Activated CD8-positive, alpha-beta memory T cell treated with anti-CD3 and anti-CD28 coated beads for 4 hours (primary cell): Measurements from ENCODE around the gene ADD3.
A peak's percentile ranks its signal among the peaks of the same experiment; 100 is the strongest.

Experiments used
- DNase-seq, 2 donors: peaks; one replicate each; pipeline ENCODE4 v3.0.0-alpha.2; 2020; ENCODE audit warnings: low read depth in 2 of 2

The ADD3 gene

GRCh38 chr10:110005719-110006118 lies 2.1 kb upstream of the ADD3 start:
- no peak for DNase-seq

- DNase-seq: peak in 1 of 2 donors; percentile 19
Observed at GRCh38 chr10:110006358-110007160, 1.2 kb upstream of the ADD3 start.

DNA sequence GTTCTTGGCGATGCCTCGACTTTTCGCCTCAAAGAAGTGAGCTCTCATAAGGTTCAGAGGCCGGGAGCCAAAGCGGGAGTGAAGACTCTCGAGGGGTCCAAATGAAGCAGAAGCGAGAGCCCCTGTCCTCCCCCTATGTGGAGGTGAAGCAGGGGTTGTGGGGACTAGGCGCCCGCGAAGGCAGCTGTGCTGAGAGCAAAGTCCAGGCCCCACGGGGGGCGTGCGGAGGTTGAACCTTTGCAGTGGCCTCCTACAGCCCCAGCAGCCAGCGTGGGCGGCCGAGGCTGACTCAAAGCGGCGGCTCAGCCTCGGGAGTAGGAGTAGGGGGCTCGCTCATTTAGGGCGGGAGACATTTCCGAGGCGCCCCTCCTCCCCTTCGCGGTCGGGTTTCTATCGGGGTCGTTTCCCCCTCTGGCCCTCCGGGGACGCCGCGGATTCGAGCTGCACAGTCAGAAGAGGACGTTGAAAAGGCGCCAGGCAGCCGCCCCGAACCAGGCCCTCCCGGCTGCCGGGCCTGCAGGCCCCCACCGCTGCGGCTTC lies 553 bp upstream of the ADD3 start:
- DNase-seq: peak; percentile 33 to 41

GRCh38 chr10:110008518-110009339 lies 945 bp downstream of the ADD3 start:
- peak; percentile 3 to 18 for DNase-seq

- DNase-seq: peak; percentile 16 to 37
Observed at GRCh38 chr10:110009736-110010475, 2.1 kb downstream of the ADD3 start.

- no peak for DNase-seq
Observed at GRCh38 chr10:110010486-110011378, 2.9 kb downstream of the ADD3 start.

GRCh38 chr10:110011681-110012080 lies 3.9 kb downstream of the ADD3 start:
- DNase-seq: no peak

DNA sequence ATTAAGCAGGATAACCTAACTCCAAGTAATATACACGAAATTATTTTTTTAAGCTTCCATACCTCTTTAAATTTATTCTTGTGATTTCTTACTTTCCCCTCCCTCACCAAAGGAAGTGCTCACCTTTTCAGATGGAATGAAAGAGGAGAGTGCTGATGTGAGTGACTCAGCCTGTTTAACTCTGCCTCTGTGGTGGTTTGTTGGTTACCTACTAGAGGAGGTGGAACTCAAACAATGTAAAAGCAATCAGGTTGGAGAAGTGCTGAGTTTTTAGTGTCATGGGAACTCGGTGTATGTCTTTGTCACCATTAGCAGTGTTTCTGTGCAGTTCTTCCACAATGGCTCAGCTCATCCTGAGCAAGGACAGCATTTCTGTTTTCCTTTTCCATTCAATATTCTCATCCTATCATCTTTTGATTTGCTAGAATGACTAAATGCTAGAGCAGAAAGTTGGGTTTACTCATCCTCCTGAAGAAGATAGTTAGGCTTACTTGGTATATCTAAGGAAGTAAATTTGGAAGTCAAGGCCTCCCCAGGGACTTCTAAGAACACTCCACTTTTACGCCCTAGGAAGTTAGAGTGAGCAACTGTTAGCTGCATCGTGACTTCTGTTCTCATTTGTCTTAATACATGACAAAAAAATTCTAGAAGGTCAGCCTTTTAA lies 6.0 kb downstream of the ADD3 start:
- peak in 1 of 2 donors; percentile 7 for DNase-seq

DNA sequence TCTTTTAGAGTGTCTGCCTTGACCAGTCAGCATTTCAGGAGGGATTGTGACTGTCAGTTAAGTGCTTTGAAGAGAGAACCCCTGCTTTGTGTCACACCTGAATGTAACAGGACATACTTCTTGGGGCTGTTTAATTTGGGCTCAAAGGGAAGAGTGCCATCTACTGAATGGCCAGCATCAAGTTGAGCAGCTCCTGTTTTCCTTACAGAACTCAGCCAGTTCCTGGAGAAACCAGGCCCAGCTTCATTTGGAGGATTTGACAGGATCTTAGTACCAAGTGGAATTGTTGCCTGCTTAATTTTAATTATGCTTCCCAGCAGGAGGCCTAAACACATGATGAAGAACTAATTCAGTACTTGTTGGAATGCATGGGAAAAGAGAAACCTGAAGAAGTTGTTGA lies 8.3 kb downstream of the ADD3 start:
- no peak for DNase-seq

DNA sequence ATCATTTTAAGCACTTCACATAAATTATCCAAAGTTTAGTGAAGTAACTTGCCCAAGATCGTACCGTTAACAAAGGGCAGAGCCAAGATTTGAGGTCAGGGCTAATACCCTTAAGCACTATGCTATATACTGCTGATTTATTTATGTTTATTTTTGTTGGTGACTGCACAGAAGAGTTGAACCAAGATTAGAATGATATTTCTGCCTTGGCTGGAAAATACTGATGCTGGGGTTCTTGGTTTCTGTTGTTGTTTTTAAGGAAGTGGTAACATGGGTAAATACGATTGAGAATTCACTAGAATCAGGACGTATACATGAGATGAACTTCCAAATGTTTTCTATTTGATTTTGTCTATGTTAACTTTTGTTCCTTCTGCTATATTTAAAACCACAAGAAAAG lies 9.3 kb downstream of the ADD3 start:
- no peak for DNase-seq

- no peak for DNase-seq
Observed at GRCh38 chr10:110017907-110018306, 10.1 kb downstream of the ADD3 start.

DNA sequence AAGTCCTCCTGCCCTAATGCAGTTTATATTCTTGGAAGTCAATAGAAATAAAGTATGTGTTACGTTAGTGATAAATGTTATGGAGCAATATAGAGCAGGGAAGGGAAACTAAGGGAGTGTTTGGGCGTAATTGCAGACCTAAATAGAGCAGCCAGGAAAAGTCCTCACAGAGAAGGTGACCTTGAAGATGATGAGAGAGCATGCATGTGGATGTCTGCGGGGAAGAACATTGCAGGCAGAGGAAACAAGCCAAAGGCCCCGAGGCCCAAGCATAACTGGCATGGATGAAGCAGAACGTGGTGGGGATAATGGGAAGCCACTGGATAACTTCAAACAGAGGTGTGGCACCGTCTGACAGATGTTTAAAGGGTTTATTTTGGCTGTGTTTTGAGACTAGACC lies 12.5 kb downstream of the ADD3 start:
- DNase-seq: no peak

- DNase-seq: no peak
Observed at GRCh38 chr10:110022716-110023504, 15.1 kb downstream of the ADD3 start.

GRCh38 chr10:110023785-110024465 lies 16.1 kb downstream of the ADD3 start:
- DNase-seq: no peak

DNA sequence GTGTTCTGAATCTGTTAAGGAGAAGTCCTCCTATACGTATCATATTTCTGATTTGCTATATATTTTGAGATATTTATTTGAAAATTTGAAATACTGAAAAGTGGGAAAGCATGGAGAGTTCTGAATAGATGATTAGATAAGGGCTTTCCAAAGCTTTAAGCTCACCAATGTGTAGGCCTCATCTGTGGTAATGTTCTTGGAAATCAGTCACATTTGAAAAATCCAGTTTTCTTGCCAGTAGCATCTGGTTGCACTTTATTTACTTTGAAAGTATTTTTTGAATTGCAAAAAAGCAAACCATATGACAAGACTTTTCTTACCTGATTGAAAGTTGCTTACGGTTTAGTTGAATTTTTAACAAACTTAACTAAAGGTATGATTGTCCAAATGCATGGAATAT lies 21.7 kb downstream of the ADD3 start:
- no peak for DNase-seq

- no peak for DNase-seq
Observed at GRCh38 chr10:110032801-110033700, 25.3 kb downstream of the ADD3 start.

GRCh38 chr10:110033701-110034235 lies 26.0 kb downstream of the ADD3 start:
- no peak for DNase-seq

DNA sequence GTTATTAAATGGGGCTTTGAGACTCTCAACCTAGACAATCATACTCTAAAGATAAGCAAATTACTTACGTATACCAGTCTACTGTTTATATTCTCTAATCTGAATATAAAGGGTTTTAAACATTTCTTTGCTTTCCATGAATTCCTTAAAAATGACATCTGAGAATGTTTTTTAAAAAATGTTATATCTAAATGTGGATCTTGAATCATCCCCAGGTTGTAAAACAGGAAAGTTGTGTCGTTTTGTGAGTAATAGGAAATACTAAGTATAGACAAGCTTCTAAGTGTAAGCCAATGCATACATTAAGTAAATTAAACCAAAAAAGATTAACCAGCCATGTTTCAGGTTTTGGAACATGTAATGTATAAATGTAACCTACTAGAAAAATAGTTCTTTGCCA lies 26.8 kb downstream of the ADD3 start:
- DNase-seq: no peak
